Neuronal stem cell (in vitro differentiated cells): ENCODE results near the gene SCG5.

Source experiments
- DNase-seq: peaks from one replicate; pipeline ENCODE4 v3.0.0-alpha.2; 2013; ENCODE audit warnings: low spot score
- H2AFZ ChIP-seq: one replicate; pipeline ENCODE4 v1.6.1; 2013; ENCODE audit warnings: mild to moderate bottlenecking, low read length, inconsistent platforms
- H2AK5ac ChIP-seq: 2 replicates; pipeline ENCODE4 v1.6.1; 2013; ENCODE audit warnings: low read depth, mild to moderate bottlenecking, inconsistent platforms, low read length, moderate library complexity, mixed read lengths
- H2BK120ac ChIP-seq: 2 replicates; pipeline ENCODE4 v1.6.1; 2013; ENCODE audit warnings: low read depth, mild to moderate bottlenecking, inconsistent platforms, low read length, moderate library complexity, mixed read lengths
- H2BK12ac ChIP-seq: one replicate; pipeline ENCODE4 v1.6.1; 2013; ENCODE audit warnings: low read length, inconsistent platforms
- H2BK15ac ChIP-seq: 2 replicates; pipeline ENCODE4 v1.6.1; 2013; ENCODE audit warnings: mild to moderate bottlenecking, low read length, inconsistent platforms, mixed read lengths
- H2BK5ac ChIP-seq: one replicate; pipeline ENCODE4 v1.6.1; 2013; ENCODE audit warnings: inconsistent platforms, mild to moderate bottlenecking, low read length, moderate library complexity
- H3K14ac ChIP-seq: one replicate; pipeline ENCODE4 v1.6.1; 2013; ENCODE audit warnings: low read length, inconsistent platforms
- H3K18ac ChIP-seq: 2 replicates; pipeline ENCODE4 v1.6.1; 2013; ENCODE audit warnings: low read length, inconsistent platforms
- H3K23ac ChIP-seq: 2 replicates; pipeline ENCODE4 v1.6.1; 2013; ENCODE audit warnings: low read depth, mild to moderate bottlenecking, mixed read lengths, low read length, inconsistent platforms; ENCODE audit not compliant: poor library complexity
- H3K27ac ChIP-seq: replicated peaks from 3 replicates; pipeline ENCODE4 v1.5.1; 2013; ENCODE audit warnings: low read length, inconsistent platforms
- H3K27me3 ChIP-seq, 3 experiments: 2 replicates each; pipeline ENCODE4 v1.6.1; 2013; ENCODE audit warnings: low read length in 3 of 3, mild to moderate bottlenecking in 2 of 3, inconsistent platforms in 1 of 3, low read depth in 1 of 3, mixed read lengths in 1 of 3, moderate library complexity in 1 of 3; ENCODE audit not compliant: control insufficient read depth in 3 of 3, insufficient read depth in 3 of 3
- H3K36me3 ChIP-seq, 2 donors: replicated peaks in 1 of 2; 2 replicates each; pipeline ENCODE4 v1.6.1; 2013; ENCODE audit warnings: low read length in 2 of 2; ENCODE audit not compliant: control insufficient read depth in 2 of 2, insufficient read depth in 2 of 2
- H3K4ac ChIP-seq: 2 replicates; pipeline ENCODE4 v1.6.1; 2013; ENCODE audit warnings: inconsistent platforms, mild to moderate bottlenecking, low read length, moderate library complexity
- H3K4me1 ChIP-seq, 2 donors: 1 replicate in 1 of 2; 2 replicates in 1 of 2; pipeline ENCODE4 v1.6.1; 2013; ENCODE audit warnings: low read length in 2 of 2, low read depth in 1 of 2; ENCODE audit not compliant: control insufficient read depth in 2 of 2, insufficient read depth in 1 of 2
- H3K4me2 ChIP-seq: one replicate; pipeline ENCODE4 v1.6.1; 2013; ENCODE audit warnings: mild to moderate bottlenecking, low read length, inconsistent platforms; ENCODE audit not compliant: insufficient read depth, poor library complexity, severe bottlenecking
- H3K4me3 ChIP-seq, 2 donors: 2 replicates each; pipeline ENCODE4 v1.5.1; 2013; ENCODE audit warnings: low read length in 2 of 2, mild to moderate bottlenecking in 2 of 2, inconsistent platforms in 1 of 2, moderate library complexity in 1 of 2
- H3K79me1 ChIP-seq: one replicate; pipeline ENCODE4 v1.6.1; 2013; ENCODE audit warnings: low read depth, mild to moderate bottlenecking, inconsistent platforms, low read length, moderate library complexity
- H3K9ac ChIP-seq: one replicate; pipeline ENCODE4 v1.6.1; 2013; ENCODE audit warnings: mild to moderate bottlenecking, low read depth, low read length, inconsistent platforms; ENCODE audit not compliant: poor library complexity
- H3K9me3 ChIP-seq, 2 donors: replicated peaks in 1 of 2; 2 replicates each; pipeline versions ENCODE3 to v1.6.1; 2013; ENCODE audit warnings: low read length in 2 of 2, mild to moderate bottlenecking in 2 of 2, inconsistent platforms in 1 of 2, low read depth in 1 of 2, mixed read lengths in 1 of 2, moderate library complexity in 1 of 2; ENCODE audit not compliant: control insufficient read depth in 2 of 2, insufficient read depth in 1 of 2
- H4K8ac ChIP-seq: one replicate; pipeline ENCODE4 v1.6.1; 2013; ENCODE audit warnings: low read depth, mild to moderate bottlenecking, inconsistent platforms, low read length, moderate library complexity
- H4K91ac ChIP-seq: one replicate; pipeline ENCODE4 v1.6.1; 2013; ENCODE audit warnings: low read length, low read depth, mild to moderate bottlenecking, inconsistent platforms; ENCODE audit not compliant: poor library complexity
- WGBS, 2 donors: extraction: QIAGEN DNeasy Blood & Tissue Kit; methylation state at CpG; one replicate each; pipeline ENCODE4 v1.1.7; 2013; ENCODE audit warnings: missing lambda C conversion rate in 2 of 2, mixed read lengths in 1 of 2; ENCODE audit not compliant: insufficient read length in 2 of 2, insufficient replicate concordance in 1 of 2; ENCODE audit errors: extremely low coverage in 2 of 2; 5-methylcytosine and 5-hydroxymethylcytosine counted together

SCG5 gene

DNA sequence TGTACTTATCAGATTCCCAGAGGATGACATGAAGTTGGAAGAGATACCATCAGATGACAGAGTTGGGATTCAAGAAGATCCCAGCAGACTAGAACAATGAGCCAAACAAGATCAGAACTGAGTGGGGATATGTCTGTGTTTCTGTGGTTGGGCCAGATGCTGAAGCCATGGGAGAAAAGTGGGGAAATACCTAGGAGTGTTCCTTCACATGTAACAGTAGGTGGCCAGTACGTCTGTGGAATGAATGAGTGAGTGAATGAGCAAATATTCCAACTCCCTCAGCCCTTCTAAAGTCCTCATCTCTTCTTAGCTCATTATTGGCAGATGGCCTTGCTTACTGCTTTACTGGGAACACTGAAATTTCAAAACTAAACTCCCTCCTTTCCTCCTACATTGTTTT lies 44.1 kb downstream of the SCG5 start:
- H3K4me1 ChIP-seq, result peaks cover 0 to 5% of the 10 kb centered on the region in 2 donors
- no peak overlapping the region for H2BK5ac ChIP-seq
- no peak overlapping the region for H2AK5ac ChIP-seq
- H3K9ac ChIP-seq, result no peak overlapping the region
- H3K4ac ChIP-seq, result no peak overlapping the region
- no peak overlapping the region for H3K4me2 ChIP-seq
- no peaks in the 10 kb centered on the region for H3K9me3 ChIP-seq
- H2AFZ ChIP-seq, result no peak overlapping the region
- no peak overlapping the region for H2BK12ac ChIP-seq
- H3K23ac ChIP-seq, result no peak overlapping the region
- H3K4me3 ChIP-seq, result no peak overlapping the region
- H3K36me3 ChIP-seq, result peaks cover 0 to 6% of the 10 kb centered on the region in 2 donors
- DNase-seq, result no peak
- no peak overlapping the region for H4K8ac ChIP-seq
- no peak overlapping the region for H3K14ac ChIP-seq
- no peaks in the 10 kb centered on the region for H3K79me1 ChIP-seq
- H2BK15ac ChIP-seq, result no peak overlapping the region
- no peaks in the 10 kb centered on the region for H3K27me3 ChIP-seq
- no peak overlapping the region for H2BK120ac ChIP-seq
- H3K18ac ChIP-seq, result no peak overlapping the region
- no peak overlapping the region for H4K91ac ChIP-seq
- no CpG with 5 or more reads among the region's 1 CpG for WGBS, 2 donors
- no peak overlapping the region for H3K27ac ChIP-seq

DNA sequence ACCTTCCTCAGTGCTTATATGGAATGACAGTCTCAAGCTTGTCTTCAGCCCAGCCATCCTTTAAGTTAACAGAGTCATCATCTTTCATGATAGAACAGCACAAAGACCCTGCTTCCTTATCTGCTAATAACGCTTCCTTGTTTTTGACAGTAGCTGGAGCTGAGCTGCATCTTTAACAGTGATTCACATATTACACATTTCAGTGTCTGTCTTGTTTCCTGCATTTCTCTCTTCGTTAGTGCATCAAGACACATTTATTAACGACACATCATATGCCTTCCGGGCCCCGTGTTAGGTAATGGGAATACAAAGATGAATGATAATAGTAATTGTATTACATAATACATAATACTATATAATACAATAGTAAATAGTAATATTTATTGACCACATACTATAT lies 46.0 kb downstream of the SCG5 start:
- H2AFZ ChIP-seq, result no peak overlapping the region
- H3K9ac ChIP-seq, result no peak overlapping the region
- WGBS, 2 donors, result no CpG with 5 or more reads among the region's 5 CpGs
- no peak overlapping the region for H2BK15ac ChIP-seq
- no peak for DNase-seq
- no peak overlapping the region for H3K14ac ChIP-seq
- H2BK5ac ChIP-seq, result no peak overlapping the region
- no peak overlapping the region for H2AK5ac ChIP-seq
- peaks cover 0 to 8% of the 10 kb centered on the region in 2 donors for H3K36me3 ChIP-seq
- H4K8ac ChIP-seq, result no peak overlapping the region
- H2BK120ac ChIP-seq, result no peak overlapping the region
- H3K18ac ChIP-seq, result no peak overlapping the region
- H3K4me3 ChIP-seq, result no peak overlapping the region
- no peaks in the 10 kb centered on the region for H3K79me1 ChIP-seq
- peaks cover 0 to 5% of the 10 kb centered on the region in 2 donors for H3K4me1 ChIP-seq
- no peak overlapping the region for H4K91ac ChIP-seq
- no peak overlapping the region for H3K4me2 ChIP-seq
- no peak overlapping the region for H3K27ac ChIP-seq
- no peak overlapping the region for H3K4ac ChIP-seq
- no peak overlapping the region for H2BK12ac ChIP-seq
- no peaks in the 10 kb centered on the region for H3K9me3 ChIP-seq
- no peaks in the 10 kb centered on the region for H3K27me3 ChIP-seq
- no peak overlapping the region for H3K23ac ChIP-seq

DNA sequence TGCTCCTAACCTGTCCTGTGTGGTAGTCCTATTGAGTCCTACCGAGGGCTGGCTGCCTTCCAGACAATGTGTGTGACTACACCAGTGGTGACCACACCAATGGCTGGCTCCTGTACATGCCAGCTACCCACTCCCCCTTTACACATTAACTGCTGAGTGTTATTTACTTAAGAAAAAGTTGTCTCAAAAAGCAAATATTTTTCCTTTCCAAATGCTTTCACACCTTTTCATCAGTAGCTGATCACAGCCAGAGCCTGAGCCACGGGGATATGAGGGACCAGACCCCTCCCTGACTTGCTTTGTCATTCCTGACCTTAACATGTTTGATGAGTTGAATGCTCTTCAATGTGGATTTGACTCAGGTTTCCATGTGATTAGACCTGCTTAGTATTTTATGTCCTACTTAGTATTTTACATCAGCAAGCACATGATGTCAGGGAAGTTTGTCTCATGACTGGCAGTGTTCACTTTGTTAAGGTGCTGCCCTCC lies 46.7 kb downstream of the SCG5 start:
- Histone ChIP-seq H3K14ac (no peak overlapping the region), H2BK15ac (no peak overlapping the region), H2BK5ac (no peak overlapping the region), H3K36me3 (peaks cover 0 to 8% of the 10 kb centered on the region in 2 donors), H2BK12ac (no peak overlapping the region), H3K4me1 (peaks cover 0 to 5% of the 10 kb centered on the region in 2 donors), H2AK5ac (no peak overlapping the region), H3K9ac (no peak overlapping the region), H3K9me3 (no peaks in the 10 kb centered on the region), H3K23ac (no peak overlapping the region), H4K91ac (no peak overlapping the region), H3K4me3 (no peak overlapping the region), H3K4me2 (no peak overlapping the region), H4K8ac (no peak overlapping the region), H3K27ac (no peak overlapping the region), H3K4ac (no peak overlapping the region), H3K27me3 (no peaks in the 10 kb centered on the region), H3K18ac (no peak overlapping the region), H2BK120ac (no peak overlapping the region), H3K79me1 (no peaks in the 10 kb centered on the region), H2AFZ (no peak overlapping the region)
- DNase-seq, result no peak
- no CpG with 5 or more reads among the region's 2 CpGs for WGBS, 2 donors

DNA sequence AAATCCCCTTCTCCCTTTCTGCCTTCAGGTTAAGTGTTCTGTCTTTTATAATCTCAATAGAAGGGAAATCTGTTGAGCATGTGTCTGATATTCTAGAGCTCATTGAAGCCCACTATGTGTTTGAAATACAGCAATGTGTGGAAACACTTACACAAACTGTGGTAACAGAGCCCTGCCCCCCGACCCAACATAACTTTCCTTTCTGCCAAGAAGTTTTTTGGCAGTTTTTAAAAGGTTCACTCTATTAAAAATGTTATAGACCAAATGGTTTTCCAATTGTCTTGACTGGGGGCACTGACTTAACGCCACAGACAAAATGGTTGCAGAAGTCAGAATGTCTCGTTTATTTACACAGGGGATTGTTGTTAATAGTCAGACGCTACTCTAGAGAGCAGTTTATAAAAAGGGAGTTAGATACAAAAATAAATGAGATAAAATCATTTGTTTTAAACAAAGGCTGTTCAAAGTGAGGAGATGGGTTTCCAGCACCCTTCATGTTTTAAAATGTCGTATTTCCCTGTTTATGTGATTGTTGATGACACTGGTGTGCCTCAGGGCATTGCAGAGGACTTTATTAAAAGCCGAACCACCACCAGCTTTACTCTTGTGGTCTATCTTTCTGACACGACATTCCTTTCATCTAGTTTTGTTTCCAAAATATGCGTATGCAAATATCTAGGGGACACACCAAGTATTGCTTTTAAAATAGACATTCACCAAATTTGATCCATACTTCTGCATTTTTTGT lies 49.6 kb downstream of the SCG5 start:
- Histone ChIP-seq H3K14ac (no peak overlapping the region), H3K4ac (no peak overlapping the region), H3K36me3 (peaks cover 0 to 7% of the 10 kb centered on the region in 2 donors), H2BK12ac (no peak overlapping the region), H4K8ac (no peak overlapping the region), H3K18ac (no peak overlapping the region), H3K4me2 (no peak overlapping the region), H2BK120ac (no peak overlapping the region), H3K79me1 (no peaks in the 10 kb centered on the region), H2AFZ (no peak overlapping the region), H3K9ac (no peak overlapping the region), H3K27me3 (no peaks in the 10 kb centered on the region), H3K4me3 (no peak overlapping the region), H2BK15ac (no peak overlapping the region), H4K91ac (no peak overlapping the region), H2BK5ac (no peak overlapping the region), H3K27ac (no peak overlapping the region), H3K4me1 (no peaks in the 10 kb centered on the region), H3K23ac (no peak overlapping the region), H2AK5ac (no peak overlapping the region), H3K9me3 (no peaks in the 10 kb centered on the region)
- no CpG with 5 or more reads among the region's 8 CpGs for WGBS, 2 donors
- no peak for DNase-seq
